Heart right ventricle (tissue), 16 donors: Measurements from ENCODE around the gene GABRA6. TPM values are rescaled to one million over a fixed set of nuclear protein-coding genes. Genes with fewer than 3 reads are reported as not detected.

Experiments used
- ATAC-seq, 8 donors: fragments of 200-7000 bp; cut with Tn5 transposase; one replicate each; pipeline ENCODE4 v1.9.1; 2020; ENCODE audit warnings: mild to moderate bottlenecking in 8 of 8, moderate library complexity in 8 of 8, moderate number of reproducible peaks in 1 of 8
- DNase-seq, 2 donors: peaks; one replicate each; pipeline ENCODE4 v3.0.0-alpha.2; 2020
- H3K27ac ChIP-seq, 10 donors: fragments of 200-600 bp; sonication (generic) in 2 of 10; one replicate each; pipeline versions ENCODE4 v1.5.0 to v1.8.0; 2020 to 2022; ENCODE audit warnings: mild to moderate bottlenecking in 3 of 10
- H3K27me3 ChIP-seq, 7 donors: fragments of 200-600 bp; one replicate each; pipeline ENCODE4 v1.8.0; 2021 to 2022; ENCODE audit warnings: mild to moderate bottlenecking in 2 of 7
- H3K36me3 ChIP-seq, 9 donors: fragments of 200-600 bp; sonication (generic) in 1 of 9; one replicate each; pipeline versions ENCODE4 v1.5.0 to v1.8.0; 2020 to 2022; ENCODE audit warnings: mild to moderate bottlenecking in 2 of 9
- H3K4me1 ChIP-seq, 9 donors: fragments of 200-600 bp; sonication (generic) in 1 of 9; one replicate each; pipeline versions ENCODE4 v1.5.0 to v1.8.0; 2020 to 2022; ENCODE audit warnings: mild to moderate bottlenecking in 4 of 9
- H3K4me3 ChIP-seq, 10 donors: fragments of 200-600 bp; sonication (generic) in 2 of 10; one replicate each; pipeline versions ENCODE4 v1.5.0 to v1.8.0; 2020 to 2022; ENCODE audit warnings: mild to moderate bottlenecking in 7 of 10, moderate library complexity in 2 of 10
- H3K9me3 ChIP-seq, 11 donors: fragments of 200-600 bp in 10 of 11; sonication (generic) in 2 of 11; one replicate each; pipeline versions ENCODE4 v1.5.0 to v1.8.0; 2013 to 2022; ENCODE audit warnings: mild to moderate bottlenecking in 2 of 11, control low read depth in 1 of 11, moderate library complexity in 1 of 11
- WGBS, 2 donors: extraction: QIAGEN DNeasy Blood & Tissue Kit; methylation state at CpG; one replicate each; pipeline ENCODE4 v1.1.7; 2013; ENCODE audit warnings: inconsistent platforms in 1 of 2; 5-methylcytosine and 5-hydroxymethylcytosine counted together
- intact Hi-C, 10 donors: fragments of 100-400 bp; cut with DNase I; formaldehyde crosslinking; loops; one replicate each; pipeline versions ENCODE4 v1.11.1 to v1.14.2; 2022
- polyA plus RNA-seq, 2 donors: library from polyadenylated mRNA; stranded (reverse); fragments of 200-250 nt; gene quantifications; one replicate each; pipeline ENCODE4 v1.2.3, GENCODE V29; 2013
- total RNA-seq, 10 donors: library from RNA; stranded (reverse); fragmentation: NEBNext Ultra II Directional in 3 of 10; extraction: Animal tissue kit (Norgen Biotek cat#: 25700) in 3 of 10; gene quantifications; one replicate each; pipeline versions ENCODE4 v1.2.1 to v1.2.4, GENCODE V29; 2021 to 2023
- TF ChIP-seq, protein P1 (sequence below), 9 donors: fragments of 200-600 bp; sonication (generic) in 2 of 9; IDR thresholded peaks; one replicate each; pipeline versions ENCODE4 v1.5.0 to v1.8.0; 2021 to 2022; ENCODE audit warnings: antibody characterized with exemption in 9 of 9, mild to moderate bottlenecking in 5 of 9, moderate library complexity in 1 of 9
- donor health status: Arrhythmogenic right ventricular cardiomyopathy.
- donor health status: ischemic (EF 13 %, LVEDD 7.1; RV severe dilation, severe dysfunction).
- donor health status: healthy with polysubstance abuse.
- donor health status: DM: no; HTN: yes; CAD: no.
- donor health status: DM: no; HTN: no; CAD: no.
- donor health status: ischemic (EF 25% LVEDD 6.9; RV normal size, moderate dysfunction).
- donor health status: ischemic (EF 25% LVEDD 5.7; RV mildly dilated, moderate dysfunction).
- donor health status: healthy.
- donor health status: DM: yes; HTN: yes; CAD: no.
- donor health status: Ischemic cardiomyopathy.
- donor health status: ischemic (EF 35%, LVEDD 5.7; RV mildly dilated, moderate dysfunction).
- donor health status: nonischemic (EF 11% LVEDD 7.7; RV severe dilation, severe dysfunction).
- donor health status: DM: yes; HTN: yes; CAD: no.
- donor health status: PGD.
- donor health status: ischemic (EF 29% LVEDD 5.4; RV normal size, mild dysfunction).
- donor health status: nonischemic (EF 23%, LVEDD 6.1; RV moderate dilation, normal function).

GABRA6 gene
- total and polyA plus RNA-seq, 12 donors: not detected

DNA sequence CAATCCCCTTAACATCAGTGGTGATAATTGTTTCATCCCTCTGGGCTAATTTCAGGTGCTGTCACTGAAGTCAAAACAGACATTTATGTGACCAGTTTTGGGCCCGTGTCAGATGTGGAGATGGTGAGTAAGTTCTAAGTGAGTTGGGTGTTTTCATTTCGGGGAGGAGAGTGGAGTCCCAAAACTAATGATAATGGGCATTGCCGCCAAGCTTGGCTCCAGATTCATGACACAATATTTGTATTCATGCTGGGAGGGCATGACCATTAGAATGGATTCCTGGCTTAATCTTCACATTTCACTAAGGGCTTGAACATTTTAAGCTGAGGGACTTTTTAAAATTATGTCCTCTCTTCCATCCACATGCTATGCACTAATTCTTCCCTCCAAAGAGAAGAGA lies 1.4 kb downstream of the GABRA6 start:
- TF ChIP-seq, protein P1, sequence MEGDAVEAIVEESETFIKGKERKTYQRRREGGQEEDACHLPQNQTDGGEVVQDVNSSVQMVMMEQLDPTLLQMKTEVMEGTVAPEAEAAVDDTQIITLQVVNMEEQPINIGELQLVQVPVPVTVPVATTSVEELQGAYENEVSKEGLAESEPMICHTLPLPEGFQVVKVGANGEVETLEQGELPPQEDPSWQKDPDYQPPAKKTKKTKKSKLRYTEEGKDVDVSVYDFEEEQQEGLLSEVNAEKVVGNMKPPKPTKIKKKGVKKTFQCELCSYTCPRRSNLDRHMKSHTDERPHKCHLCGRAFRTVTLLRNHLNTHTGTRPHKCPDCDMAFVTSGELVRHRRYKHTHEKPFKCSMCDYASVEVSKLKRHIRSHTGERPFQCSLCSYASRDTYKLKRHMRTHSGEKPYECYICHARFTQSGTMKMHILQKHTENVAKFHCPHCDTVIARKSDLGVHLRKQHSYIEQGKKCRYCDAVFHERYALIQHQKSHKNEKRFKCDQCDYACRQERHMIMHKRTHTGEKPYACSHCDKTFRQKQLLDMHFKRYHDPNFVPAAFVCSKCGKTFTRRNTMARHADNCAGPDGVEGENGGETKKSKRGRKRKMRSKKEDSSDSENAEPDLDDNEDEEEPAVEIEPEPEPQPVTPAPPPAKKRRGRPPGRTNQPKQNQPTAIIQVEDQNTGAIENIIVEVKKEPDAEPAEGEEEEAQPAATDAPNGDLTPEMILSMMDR (IDR thresholded peaks at IDR 0.05): no peak
- ATAC-seq (no peak), DNase-seq (no peak)
- Histone ChIP-seq H3K4me1 (no peaks in the 10 kb centered on the region), H3K27me3 (no peaks in the 10 kb centered on the region), H3K9me3 (peaks cover 0 to 8% (median 0%) of the 10 kb centered on the region in 11 donors), H3K4me3 (no peak overlapping the region), H3K36me3 (no peaks in the 10 kb centered on the region), H3K27ac (no peak overlapping the region)
- intact Hi-C loops: no loop called here
- 72 to 75% methylated on average over 3 of the region's 3 CpGs for WGBS, 2 donors

DNA sequence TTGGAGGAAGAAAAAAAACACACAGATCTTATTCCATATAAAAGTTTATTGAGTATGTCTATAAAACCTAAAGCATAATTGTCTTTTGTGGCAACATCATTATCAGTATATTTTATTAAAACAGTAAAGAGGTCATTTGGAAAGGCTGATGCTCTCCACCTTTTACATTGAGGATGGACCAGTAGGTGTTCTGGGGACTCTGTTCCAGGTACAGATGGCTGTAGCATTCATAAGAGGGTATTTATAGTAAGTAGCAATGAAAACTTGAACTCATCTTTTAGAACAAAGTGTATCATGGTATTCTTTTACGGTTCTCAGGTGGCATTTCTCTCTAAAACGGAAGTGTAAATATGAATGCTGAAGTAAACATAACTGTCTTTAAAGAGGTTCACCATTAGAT lies 1.8 kb downstream of the GABRA6 start:
- Histone ChIP-seq H3K36me3 (no peaks in the 10 kb centered on the region), H3K9me3 (peaks cover 0 to 8% (median 0%) of the 10 kb centered on the region in 11 donors), H3K4me3 (no peak overlapping the region), H3K27me3 (no peaks in the 10 kb centered on the region), H3K4me1 (no peaks in the 10 kb centered on the region), H3K27ac (no peak overlapping the region)
- DNase-seq (no peak), ATAC-seq (no peak)
- 89 to 90% methylated on average over 2 of the region's 2 CpGs for WGBS, 2 donors
- intact Hi-C loops: no loop called here
- TF ChIP-seq, protein P1 (IDR thresholded peaks at IDR 0.05): no peak

GRCh38 chr5:161691911-161692310 lies 6.4 kb downstream of the GABRA6 start:
- H3K4me1 ChIP-seq: no peaks in the 10 kb centered on the region
- WGBS, 2 donors: 50 to 54% methylated on average over 7 of the region's 7 CpGs
- H3K27ac ChIP-seq: no peak overlapping the region
- H3K9me3 ChIP-seq: no peaks in the 10 kb centered on the region
- H3K4me3 ChIP-seq: no peak overlapping the region
- DNase-seq: no peak
- ATAC-seq: no peak
- TF ChIP-seq, protein P1 (IDR thresholded peaks at IDR 0.05): no peak
- no peaks in the 10 kb centered on the region for H3K36me3 ChIP-seq
- H3K27me3 ChIP-seq: no peaks in the 10 kb centered on the region
- intact Hi-C loops: no loop called here

DNA sequence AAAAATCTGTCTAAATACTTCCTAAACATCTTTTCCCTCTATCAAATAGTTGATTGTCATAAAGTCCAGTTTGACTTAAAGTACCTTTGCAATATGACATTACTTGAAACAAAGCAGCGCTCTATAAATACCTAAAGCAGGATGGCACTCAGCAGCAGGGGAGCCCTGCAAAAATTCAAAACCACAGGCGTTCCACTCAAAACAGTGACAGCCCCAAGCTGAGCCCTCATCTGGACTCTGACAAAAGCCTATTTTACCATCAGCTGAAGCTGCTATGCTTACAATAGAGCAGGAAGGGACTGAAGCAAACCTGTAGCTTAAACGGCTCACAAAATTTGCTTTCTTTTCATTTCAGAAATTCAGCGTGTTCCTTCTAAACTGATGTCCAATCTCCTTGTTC lies 11.5 kb downstream of the GABRA6 start:
- H3K4me3 ChIP-seq: no peak overlapping the region
- H3K36me3 ChIP-seq: no peaks in the 10 kb centered on the region
- no peak overlapping the region for H3K27ac ChIP-seq
- 66 to 73% methylated on average over 4 of the region's 4 CpGs for WGBS, 2 donors
- TF ChIP-seq, protein P1 (IDR thresholded peaks at IDR 0.05): no peak
- H3K9me3 ChIP-seq: peaks cover 0 to 3% (median 0%) of the 10 kb centered on the region in 11 donors
- H3K27me3 ChIP-seq: no peaks in the 10 kb centered on the region
- ATAC-seq (no peak), DNase-seq (no peak)
- no peaks in the 10 kb centered on the region for H3K4me1 ChIP-seq
- intact Hi-C loops: no loop called here
